K562 (cell line): Measurements from ENCODE around the gene CACTIN. TPM values are rescaled to one million over a fixed set of nuclear protein-coding genes. Genes with fewer than 3 reads are reported as not detected.

Experiments
- CC2D1A ChIP-seq: fragments of 450-650 bp; IDR thresholded peaks from 2 replicates; pipeline ENCODE4 v1.6.1; 2017; ENCODE audit warnings: mild to moderate bottlenecking
- FOXK2 ChIP-seq, 2 experiments: fragments of 450-650 bp; IDR thresholded peaks in 1 of 2; conservative IDR thresholded peaks in 1 of 2; 2 replicates each; pipeline ENCODE4 v1.6.1; 2016; ENCODE audit warnings: low read depth in 2 of 2, mild to moderate bottlenecking in 1 of 2
- JUNB ChIP-seq: fragments of 450-650 bp; formaldehyde crosslinking; conservative IDR thresholded peaks from 2 replicates; pipeline ENCODE4 v1.4.0; 2020; ENCODE audit warnings: mild to moderate bottlenecking
- KDM1A ChIP-seq, 2 experiments: fragments of 450-650 bp; IDR thresholded peaks; 2 replicates each; pipeline ENCODE4 v1.6.1; 2016; ENCODE audit warnings: mild to moderate bottlenecking in 2 of 2
- LCOR ChIP-seq: sonication (generic); formaldehyde crosslinking; IDR thresholded peaks from 2 replicates; pipeline ENCODE4 v1.8.0; 2022; ENCODE audit warnings: mild to moderate bottlenecking, missing genetic modification reagents
- MTF1 ChIP-seq: fragments of 250-450 bp; sonication (Bioruptor Pico); IDR thresholded peaks from 2 replicates; pipeline ENCODE4 v1.9.0; 2021; ENCODE audit warnings: moderate library complexity, mild to moderate bottlenecking, inconsistent platforms, borderline replicate concordance
- NCOA2 ChIP-seq, 2 experiments: fragments of 450-650 bp; IDR thresholded peaks; 2 replicates each; pipeline ENCODE4 v1.6.1; 2018; ENCODE audit warnings: mild to moderate bottlenecking in 2 of 2, moderate library complexity in 1 of 2; ENCODE audit not compliant: partially characterized antibody in 2 of 2
- SNRNP70 ChIP-seq: fragments of 200-400 bp; formaldehyde crosslinking; optimal IDR thresholded peaks from 2 replicates; pipeline ENCODE3; 2017; ENCODE audit warnings: low read depth, low read length
- TAF7 ChIP-seq: fragments of 450-650 bp; IDR thresholded peaks from 2 replicates; pipeline ENCODE4 v1.6.1; 2016; ENCODE audit warnings: missing genetic modification characterization, missing compliant biosample characterization
- THRAP3 ChIP-seq: fragments of 450-650 bp; IDR thresholded peaks from 2 replicates; pipeline ENCODE4 v1.6.1; 2016; ENCODE audit warnings: mild to moderate bottlenecking, inconsistent platforms, borderline replicate concordance
- ZC3H11A ChIP-seq: IDR thresholded peaks from 2 replicates; pipeline ENCODE4 v1.6.1; 2012; ENCODE audit warnings: low read depth, low read length, improper control_type of control experiment
- ZZZ3 ChIP-seq: fragments of 450-650 bp; IDR thresholded peaks from 2 replicates; pipeline ENCODE4 v1.6.1; 2016; ENCODE audit warnings: antibody characterized with exemption, mild to moderate bottlenecking, moderate library complexity
- polyA plus RNA-seq, 8 experiments: library from polyadenylated mRNA; depleted of rRNA in 4 of 8; stranded (reverse) in 5 of 8; unstranded in 3 of 8; fragments of >200 nt; fragmentation: Nextera tagmentation in 2 of 8; fragmentation: Illumina TruSeq in 1 of 8; extraction: Ambion mirVana in 2 of 8; extraction: Trizol in 1 of 8; gene quantifications; 2 replicates each; pipeline versions ENCODE4 v1.2.1 to v1.2.3, GENCODE V29; 2011 to 2014; ENCODE audit warnings: inconsistent platforms in 1 of 8, missing spikeins in 1 of 8
- total RNA-seq, 7 experiments: library from RNA; depleted of rRNA in 6 of 7; stranded (reverse); fragments of >200 nt in 6 of 7; fragmentation: Illumina TruSeq in 2 of 7; extraction: Trizol in 2 of 7; gene quantifications; 2 replicates each; pipeline versions ENCODE4 v1.2.1 to v1.2.3, GENCODE V29; 2011 to 2021; ENCODE audit warnings: low replicate concordance in 1 of 7
- TF ChIP-seq, protein P1 (sequence below): sonication (generic); formaldehyde crosslinking; IDR thresholded peaks from 2 replicates; pipeline ENCODE4 v1.8.1; 2023; ENCODE audit warnings: mild to moderate bottlenecking, missing genetic modification reagents
- TF ChIP-seq, protein P2 (sequence below): conservative IDR thresholded peaks from 2 replicates; pipeline ENCODE4 v1.6.1; 2011; ENCODE audit warnings: low read depth, mild to moderate bottlenecking, low read length; ENCODE audit not compliant: control insufficient read depth
- TF ChIP-seq, protein P3 (sequence below): fragments of 450-650 bp; formaldehyde crosslinking; conservative IDR thresholded peaks from 2 replicates; pipeline ENCODE4 v1.4.0; 2022; ENCODE audit warnings: mild to moderate bottlenecking, missing genetic modification characterization
- TF ChIP-seq, protein P4 (sequence below): fragments of 450-650 bp; IDR thresholded peaks from 2 replicates; pipeline ENCODE4 v1.6.1; 2018; ENCODE audit not compliant: partially characterized antibody
- TF ChIP-seq, protein P5 (sequence below): sonication (generic); formaldehyde crosslinking; IDR thresholded peaks from 2 replicates; pipeline ENCODE4 v1.8.1; 2023; ENCODE audit warnings: mild to moderate bottlenecking, missing genetic modification reagents

The CACTIN gene
- total and polyA plus RNA-seq, 9 of the 15 experiments (the other 6 are each of a cell fraction or from before 2014, with no cell fraction given): 0.15 to 49.2 (median 15.0) TPM

DNA sequence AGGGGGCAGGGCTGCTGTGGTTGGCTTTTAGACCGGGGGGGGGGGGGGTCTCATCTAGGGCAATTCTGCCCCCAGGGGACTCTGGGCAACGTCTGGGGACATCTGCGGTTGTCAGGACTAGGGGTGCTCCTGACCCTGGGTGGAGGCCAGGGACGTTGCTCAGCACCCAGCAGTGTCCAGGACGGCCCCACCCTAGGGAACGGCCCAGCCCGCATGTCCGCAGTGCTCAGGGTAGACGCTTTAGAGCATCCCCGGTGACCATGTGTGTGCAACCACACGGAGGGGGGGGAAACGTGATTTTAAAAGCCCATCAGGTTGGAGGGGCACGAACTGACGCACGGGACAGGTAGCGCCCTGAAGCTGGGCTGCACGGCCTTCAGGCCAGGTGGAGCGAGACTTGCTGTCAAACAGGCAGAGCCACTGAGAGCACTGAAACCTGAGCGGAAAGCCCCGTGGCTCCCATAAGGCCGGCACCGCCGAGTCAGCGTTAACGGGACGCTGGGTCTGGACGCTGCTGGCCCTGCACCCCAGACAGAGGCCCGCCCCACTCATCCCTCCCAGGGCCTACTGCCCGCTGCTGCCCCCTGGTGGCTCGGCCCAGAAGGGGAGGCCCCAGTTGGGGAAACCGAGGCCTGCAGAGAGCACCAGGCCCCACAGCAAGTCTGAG, 8.3 kb downstream of the CACTIN start (continued):
- TF ChIP-seq, protein P1, sequence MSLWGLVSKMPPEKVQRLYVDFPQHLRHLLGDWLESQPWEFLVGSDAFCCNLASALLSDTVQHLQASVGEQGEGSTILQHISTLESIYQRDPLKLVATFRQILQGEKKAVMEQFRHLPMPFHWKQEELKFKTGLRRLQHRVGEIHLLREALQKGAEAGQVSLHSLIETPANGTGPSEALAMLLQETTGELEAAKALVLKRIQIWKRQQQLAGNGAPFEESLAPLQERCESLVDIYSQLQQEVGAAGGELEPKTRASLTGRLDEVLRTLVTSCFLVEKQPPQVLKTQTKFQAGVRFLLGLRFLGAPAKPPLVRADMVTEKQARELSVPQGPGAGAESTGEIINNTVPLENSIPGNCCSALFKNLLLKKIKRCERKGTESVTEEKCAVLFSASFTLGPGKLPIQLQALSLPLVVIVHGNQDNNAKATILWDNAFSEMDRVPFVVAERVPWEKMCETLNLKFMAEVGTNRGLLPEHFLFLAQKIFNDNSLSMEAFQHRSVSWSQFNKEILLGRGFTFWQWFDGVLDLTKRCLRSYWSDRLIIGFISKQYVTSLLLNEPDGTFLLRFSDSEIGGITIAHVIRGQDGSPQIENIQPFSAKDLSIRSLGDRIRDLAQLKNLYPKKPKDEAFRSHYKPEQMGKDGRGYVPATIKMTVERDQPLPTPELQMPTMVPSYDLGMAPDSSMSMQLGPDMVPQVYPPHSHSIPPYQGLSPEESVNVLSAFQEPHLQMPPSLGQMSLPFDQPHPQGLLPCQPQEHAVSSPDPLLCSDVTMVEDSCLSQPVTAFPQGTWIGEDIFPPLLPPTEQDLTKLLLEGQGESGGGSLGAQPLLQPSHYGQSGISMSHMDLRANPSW (CRISPR knock-in tag): no peak
- TF ChIP-seq, protein P2, sequence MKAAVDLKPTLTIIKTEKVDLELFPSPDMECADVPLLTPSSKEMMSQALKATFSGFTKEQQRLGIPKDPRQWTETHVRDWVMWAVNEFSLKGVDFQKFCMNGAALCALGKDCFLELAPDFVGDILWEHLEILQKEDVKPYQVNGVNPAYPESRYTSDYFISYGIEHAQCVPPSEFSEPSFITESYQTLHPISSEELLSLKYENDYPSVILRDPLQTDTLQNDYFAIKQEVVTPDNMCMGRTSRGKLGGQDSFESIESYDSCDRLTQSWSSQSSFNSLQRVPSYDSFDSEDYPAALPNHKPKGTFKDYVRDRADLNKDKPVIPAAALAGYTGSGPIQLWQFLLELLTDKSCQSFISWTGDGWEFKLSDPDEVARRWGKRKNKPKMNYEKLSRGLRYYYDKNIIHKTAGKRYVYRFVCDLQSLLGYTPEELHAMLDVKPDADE: no peak
- no peak for TF ChIP-seq NCOA2 (IDR thresholded peaks at IDR 0.05; ENCODE audit: partially characterized antibody in 2 of 2)
- TF ChIP-seq, protein P3, sequence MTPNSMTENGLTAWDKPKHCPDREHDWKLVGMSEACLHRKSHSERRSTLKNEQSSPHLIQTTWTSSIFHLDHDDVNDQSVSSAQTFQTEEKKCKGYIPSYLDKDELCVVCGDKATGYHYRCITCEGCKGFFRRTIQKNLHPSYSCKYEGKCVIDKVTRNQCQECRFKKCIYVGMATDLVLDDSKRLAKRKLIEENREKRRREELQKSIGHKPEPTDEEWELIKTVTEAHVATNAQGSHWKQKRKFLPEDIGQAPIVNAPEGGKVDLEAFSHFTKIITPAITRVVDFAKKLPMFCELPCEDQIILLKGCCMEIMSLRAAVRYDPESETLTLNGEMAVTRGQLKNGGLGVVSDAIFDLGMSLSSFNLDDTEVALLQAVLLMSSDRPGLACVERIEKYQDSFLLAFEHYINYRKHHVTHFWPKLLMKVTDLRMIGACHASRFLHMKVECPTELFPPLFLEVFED: no peak
- TF ChIP-seq SNRNP70: no peak
- peak; percentile 70; the same call in 1 of the 2 replicates for TF ChIP-seq CC2D1A
- no peak for TF ChIP-seq JUNB (CRISPR knock-in tag)
- TF ChIP-seq TAF7 (tag): no peak
- no peak for TF ChIP-seq MTF1 (CRISPR knock-in tag)
- no peak for TF ChIP-seq FOXK2 (conservative IDR thresholded peaks at IDR 0.05 in 1 of 2, IDR thresholded peaks at IDR 0.05 in 1 of 2; ENCODE audit: low read depth in 2 of 2)
- no peak for TF ChIP-seq KDM1A (IDR thresholded peaks at IDR 0.05)
- TF ChIP-seq THRAP3: no peak
- no peak for TF ChIP-seq LCOR
- TF ChIP-seq, protein P4, sequence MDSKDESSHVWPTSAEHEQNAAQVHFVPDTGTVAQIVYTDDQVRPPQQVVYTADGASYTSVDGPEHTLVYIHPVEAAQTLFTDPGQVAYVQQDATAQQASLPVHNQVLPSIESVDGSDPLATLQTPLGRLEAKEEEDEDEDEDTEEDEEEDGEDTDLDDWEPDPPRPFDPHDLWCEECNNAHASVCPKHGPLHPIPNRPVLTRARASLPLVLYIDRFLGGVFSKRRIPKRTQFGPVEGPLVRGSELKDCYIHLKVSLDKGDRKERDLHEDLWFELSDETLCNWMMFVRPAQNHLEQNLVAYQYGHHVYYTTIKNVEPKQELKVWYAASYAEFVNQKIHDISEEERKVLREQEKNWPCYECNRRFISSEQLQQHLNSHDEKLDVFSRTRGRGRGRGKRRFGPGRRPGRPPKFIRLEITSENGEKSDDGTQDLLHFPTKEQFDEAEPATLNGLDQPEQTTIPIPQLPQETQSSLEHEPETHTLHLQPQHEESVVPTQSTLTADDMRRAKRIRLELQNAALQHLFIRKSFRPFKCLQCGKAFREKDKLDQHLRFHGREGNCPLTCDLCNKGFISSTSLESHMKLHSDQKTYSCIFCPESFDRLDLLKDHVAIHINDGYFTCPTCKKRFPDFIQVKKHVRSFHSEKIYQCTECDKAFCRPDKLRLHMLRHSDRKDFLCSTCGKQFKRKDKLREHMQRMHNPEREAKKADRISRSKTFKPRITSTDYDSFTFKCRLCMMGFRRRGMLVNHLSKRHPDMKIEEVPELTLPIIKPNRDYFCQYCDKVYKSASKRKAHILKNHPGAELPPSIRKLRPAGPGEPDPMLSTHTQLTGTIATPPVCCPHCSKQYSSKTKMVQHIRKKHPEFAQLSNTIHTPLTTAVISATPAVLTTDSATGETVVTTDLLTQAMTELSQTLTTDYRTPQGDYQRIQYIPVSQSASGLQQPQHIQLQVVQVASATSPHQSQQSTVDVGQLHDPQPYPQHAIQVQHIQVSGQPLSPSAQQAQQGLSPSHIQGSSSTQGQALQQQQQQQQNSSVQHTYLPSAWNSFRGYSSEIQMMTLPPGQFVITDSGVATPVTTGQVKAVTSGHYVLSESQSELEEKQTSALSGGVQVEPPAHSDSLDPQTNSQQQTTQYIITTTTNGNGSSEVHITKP: no peak
- no peak for TF ChIP-seq ZC3H11A
- TF ChIP-seq, protein P5, sequence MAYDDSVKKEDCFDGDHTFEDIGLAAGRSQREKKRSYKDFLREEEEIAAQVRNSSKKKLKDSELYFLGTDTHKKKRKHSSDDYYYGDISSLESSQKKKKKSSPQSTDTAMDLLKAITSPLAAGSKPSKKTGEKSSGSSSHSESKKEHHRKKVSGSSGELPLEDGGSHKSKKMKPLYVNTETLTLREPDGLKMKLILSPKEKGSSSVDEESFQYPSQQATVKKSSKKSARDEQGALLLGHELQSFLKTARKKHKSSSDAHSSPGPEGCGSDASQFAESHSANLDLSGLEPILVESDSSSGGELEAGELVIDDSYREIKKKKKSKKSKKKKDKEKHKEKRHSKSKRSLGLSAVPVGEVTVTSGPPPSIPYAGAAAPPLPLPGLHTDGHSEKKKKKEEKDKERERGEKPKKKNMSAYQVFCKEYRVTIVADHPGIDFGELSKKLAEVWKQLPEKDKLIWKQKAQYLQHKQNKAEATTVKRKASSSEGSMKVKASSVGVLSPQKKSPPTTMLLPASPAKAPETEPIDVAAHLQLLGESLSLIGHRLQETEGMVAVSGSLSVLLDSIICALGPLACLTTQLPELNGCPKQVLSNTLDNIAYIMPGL (CRISPR knock-in tag): no peak
- no peak for TF ChIP-seq ZZZ3
